Fibroblast of skin of right quadriceps (primary cell): ENCODE results near the gene KDM8.
"Not testable (repeated sequence)": the region's sequence is repeated elsewhere in the genome, so short reads cannot be mapped to it uniquely, and the experiment has no call there.

Experiments used
- DNase-seq: peaks from one replicate; pipeline ENCODE4 v3.0.0-alpha.2; 2013

Gene KDM8

GRCh38 chr16:27193300-27193990 is 9.9 kb upstream of the KDM8 start:
- no peak for DNase-seq

- no peak for DNase-seq
Observed at GRCh38 chr16:27195076-27195741, 8.1 kb upstream of the KDM8 start.

- no peak for DNase-seq
Observed at GRCh38 chr16:27195941-27196595, 7.3 kb upstream of the KDM8 start.

GRCh38 chr16:27197004-27197403 is 6.3 kb upstream of the KDM8 start:
- no peak for DNase-seq

- no peak for DNase-seq
Observed at GRCh38 chr16:27198451-27199234, 4.7 kb upstream of the KDM8 start.

- DNase-seq = no peak
Observed at GRCh38 chr16:27199235-27199586, 4.1 kb upstream of the KDM8 start.

- peak; percentile 26 for DNase-seq
Observed at GRCh38 chr16:27199736-27200135, 3.6 kb upstream of the KDM8 start.

- DNase-seq = not testable (repeated sequence)
Observed at GRCh38 chr16:27200914-27201313, 2.4 kb upstream of the KDM8 start.

GRCh38 chr16:27202923-27203506 is 311 bp upstream of the KDM8 start:
- DNase-seq = peak; percentile 95

GRCh38 chr16:27204312-27204915 is 1.1 kb downstream of the KDM8 start:
- no peak for DNase-seq

GRCh38 chr16:27205423-27206065 is 2.2 kb downstream of the KDM8 start:
- DNase-seq = no peak

GRCh38 chr16:27207121-27207520 is 3.8 kb downstream of the KDM8 start:
- DNase-seq = not testable (repeated sequence)

GRCh38 chr16:27208081-27208680 is 4.9 kb downstream of the KDM8 start:
- no peak for DNase-seq

- no peak for DNase-seq
Observed at GRCh38 chr16:27208796-27209195, 5.5 kb downstream of the KDM8 start.

- DNase-seq = no peak
Observed at GRCh38 chr16:27209591-27209990, 6.3 kb downstream of the KDM8 start.

- DNase-seq = no peak
Observed at GRCh38 chr16:27210174-27210573, 6.8 kb downstream of the KDM8 start.

- no peak for DNase-seq
Observed at GRCh38 chr16:27211026-27211425, 7.7 kb downstream of the KDM8 start.

GRCh38 chr16:27214084-27214961 is 11.0 kb downstream of the KDM8 start:
- DNase-seq = no peak

GRCh38 chr16:27215660-27216059 is 12.3 kb downstream of the KDM8 start:
- no peak for DNase-seq

GRCh38 chr16:27216297-27216885 is 13.1 kb downstream of the KDM8 start:
- DNase-seq = no peak
